GM12878 (cell line): ENCODE measurements around the gene CCDC117. TPM values are rescaled to one million over a fixed set of nuclear protein-coding genes. Genes with fewer than 3 reads are reported as not detected.

Source experiments
- ATAC-seq: fragments of 200-7000 bp; cut with Tn5 transposase; 3 replicates; pipeline ENCODE4 v1.9.1; 2020; ENCODE audit warnings: mild to moderate bottlenecking, moderate library complexity
- BruUV-seq: library from RNA; stranded (reverse); fragments of 400-500 nt; replicated peaks from 2 replicates; lab custom pipeline; 2021; lab: Mats Ljungman, UMichigan
- CTCF ChIA-PET: fragments of 300-600 bp; sonication (Branson Sonifier 250); formaldehyde crosslinking; extraction: SDS; loops from one replicate; lab custom pipeline; 2021; ENCODE audit warnings: inconsistent platforms; lab: Yijun Ruan, JAX
- POLR2A ChIA-PET: fragments of 350-600 bp; formaldehyde crosslinking; extraction: SDS; loops from one replicate; lab custom pipeline; 2021; ENCODE audit warnings: inconsistent platforms; lab: Charles Lee
- RAD21 ChIA-PET: fragments of 300-600 bp; sonication (Branson Sonifier 250); formaldehyde crosslinking; loops from one replicate; lab custom pipeline; 2023; ENCODE audit warnings: antibody characterized with exemption; ENCODE audit not compliant: unreplicated experiment; lab: Charles Lee
- SMC1A ChIA-PET: fragments of 300-600 bp; sonication (Branson Sonifier 250); formaldehyde crosslinking; loops from one replicate; lab custom pipeline; 2023; ENCODE audit not compliant: unreplicated experiment, uncharacterized antibody; lab: Charles Lee
- DNase-seq: peaks from one replicate; pipeline ENCODE4 v3.0.0-alpha.2; 2011; ENCODE audit warnings: low read depth, low spot score
- FAIRE-seq: peaks from 3 replicates; lab custom pipeline; 2011; peaks lifted over from hg19 to GRCh38; lab: Jason Lieb, UNC
- H2AFZ ChIP-seq: 2 replicates; pipeline ENCODE4 v1.6.0; 2011; ENCODE audit warnings: low read depth, low read length, control low read depth; ENCODE audit not compliant: control insufficient read depth
- H3K27ac ChIP-seq: 2 replicates; pipeline ENCODE4 v1.5.1; 2011; ENCODE audit warnings: control low read depth; ENCODE audit not compliant: control insufficient read depth, insufficient read depth
- H3K27me3 ChIP-seq, 2 experiments: replicated peaks in 1 of 2; 2 replicates each; pipeline versions ENCODE4 v1.6.0 to v1.6.1; 2011; ENCODE audit warnings: low read length in 1 of 2; ENCODE audit not compliant: control insufficient read depth in 2 of 2, insufficient read depth in 2 of 2
- H3K36me3 ChIP-seq, 2 experiments: 2 replicates each; pipeline ENCODE4 v1.5.1; 2011; ENCODE audit warnings: low read length in 1 of 2; ENCODE audit not compliant: control insufficient read depth in 2 of 2, insufficient read depth in 2 of 2
- H3K4me1 ChIP-seq: 2 replicates; pipeline ENCODE4 v1.6.1; 2011; ENCODE audit warnings: mild to moderate bottlenecking, low read length, moderate library complexity, mixed read lengths; ENCODE audit not compliant: control insufficient read depth, insufficient read depth
- H3K4me2 ChIP-seq: 2 replicates; pipeline ENCODE4 v1.6.0; 2011; ENCODE audit warnings: control low read depth; ENCODE audit not compliant: control insufficient read depth, insufficient read depth
- H3K4me3 ChIP-seq: fragments of 200-600 bp; sonication (generic); 2 replicates; pipeline ENCODE4 v1.5.1; 2016
- H3K79me2 ChIP-seq: 2 replicates; pipeline ENCODE4 v1.6.0; 2011; ENCODE audit warnings: low read length; ENCODE audit not compliant: control insufficient read depth, insufficient read depth
- H3K9ac ChIP-seq: 2 replicates; pipeline ENCODE4 v1.8.0; 2011; ENCODE audit warnings: low read length, control low read depth, mixed read lengths; ENCODE audit not compliant: control insufficient read depth, insufficient read depth
- H3K9me3 ChIP-seq: replicated peaks from 3 replicates; pipeline ENCODE4 v1.5.1; 2011; ENCODE audit warnings: mild to moderate bottlenecking, low read length; ENCODE audit not compliant: control insufficient read depth, insufficient read depth
- H4K20me1 ChIP-seq: 2 replicates; pipeline ENCODE4 v1.6.0; 2011; ENCODE audit not compliant: control insufficient read depth, insufficient read depth
- BRCA1 ChIP-seq: IDR thresholded peaks from 2 replicates; pipeline ENCODE4 v1.6.1; 2011; ENCODE audit warnings: low read depth, low read length, improper control_type of control experiment
- CHD1 ChIP-seq: IDR thresholded peaks from 2 replicates; pipeline ENCODE4 v1.6.1; 2012; ENCODE audit warnings: low read depth, low read length, improper control_type of control experiment
- CHD4 ChIP-seq: fragments of 200-600 bp; sonication (generic); IDR thresholded peaks from 2 replicates; pipeline ENCODE4 v1.6.1; 2016; ENCODE audit warnings: mild to moderate bottlenecking
- DPF2 ChIP-seq: fragments of 450-650 bp; IDR thresholded peaks from 2 replicates; pipeline ENCODE4 v1.6.1; 2017; ENCODE audit warnings: mild to moderate bottlenecking
- HCFC1 ChIP-seq: fragments of 150-350 bp; IDR thresholded peaks from 2 replicates; pipeline ENCODE4 v1.6.1; 2014; ENCODE audit warnings: low read length
- IRF4 ChIP-seq: IDR thresholded peaks from 2 replicates; pipeline ENCODE4 v1.6.1; 2011; ENCODE audit warnings: low read depth, low read length
- PAX8 ChIP-seq: fragments of 450-650 bp; IDR thresholded peaks from 2 replicates; pipeline ENCODE4 v1.6.1; 2017; ENCODE audit warnings: mild to moderate bottlenecking, moderate library complexity
- PML ChIP-seq: IDR thresholded peaks from 2 replicates; pipeline ENCODE4 v1.6.1; 2012; ENCODE audit warnings: low read length, inconsistent platforms
- ZNF384 ChIP-seq: IDR thresholded peaks from 2 replicates; pipeline ENCODE4 v1.6.1; 2012; ENCODE audit warnings: low read depth, mild to moderate bottlenecking, low read length, improper control_type of control experiment, borderline replicate concordance
- WGBS: methylation state at CpG from one replicate; pipeline ENCODE4 v1.1.6; 2016; ENCODE audit warnings: low lambda C conversion rate; ENCODE audit not compliant: insufficient replicate concordance, insufficient coverage; ENCODE audit errors: missing lambda C conversion rate; 5-methylcytosine and 5-hydroxymethylcytosine counted together
- in situ Hi-C: fragments of 300-500 bp; cut with MboI; formaldehyde crosslinking; loops from 9 replicates; pipeline ENCODE4 v1.14.3; 2018; ENCODE audit warnings: mixed read lengths
- intact Hi-C: fragments of 100-400 bp; cut with micrococcal nuclease; formaldehyde crosslinking; loops from one replicate; pipeline ENCODE4 v1.14.2; 2022; ENCODE audit not compliant: unreplicated experiment
- polyA plus RNA-seq, 11 experiments: library from polyadenylated mRNA; depleted of rRNA in 4 of 11; unstranded in 6 of 11; stranded (reverse) in 5 of 11; fragments of >200 nt; fragmentation: Nextera tagmentation in 4 of 11; fragmentation: Illumina TruSeq in 1 of 11; extraction: Ambion mirVana in 4 of 11; extraction: Trizol in 1 of 11; gene quantifications; 1 replicate in 1 of 11; 2 replicates in 10 of 11; pipeline versions ENCODE4 v1.2.1 to v1.2.3, GENCODE V29; 2011 to 2016; ENCODE audit warnings: inconsistent platforms in 2 of 11, missing spikeins in 2 of 11, low read depth in 1 of 11
- total RNA-seq, 4 experiments: library from RNA; depleted of rRNA in 3 of 4; stranded (reverse); fragments of >200 nt in 3 of 4; fragmentation: Illumina TruSeq in 1 of 4; extraction: Trizol in 1 of 4; gene quantifications; 2 replicates each; pipeline versions ENCODE4 v1.2.1 to v1.2.3, GENCODE V29; 2013 to 2021
- TF ChIP-seq, protein P1 (sequence below): fragments of 450-650 bp; formaldehyde crosslinking; IDR thresholded peaks from 2 replicates; pipeline ENCODE4 v1.4.0; 2020; ENCODE audit warnings: mild to moderate bottlenecking, moderate library complexity
- TF ChIP-seq, protein P2 (sequence below): IDR thresholded peaks from 2 replicates; pipeline ENCODE4 v1.6.1; 2011; ENCODE audit warnings: low read depth, low read length, improper control_type of control experiment, borderline replicate concordance
- TF ChIP-seq, protein P3 (sequence below): fragments of 450-650 bp; IDR thresholded peaks from 2 replicates; pipeline ENCODE4 v1.6.1; 2017; ENCODE audit warnings: mild to moderate bottlenecking, low read depth, inconsistent platforms; ENCODE audit not compliant: poor library complexity, severe bottlenecking
- TF ChIP-seq, protein P4 (sequence below): IDR thresholded peaks from 2 replicates; pipeline ENCODE4 v1.6.1; 2012; ENCODE audit warnings: low read depth, low read length, improper control_type of control experiment

Gene CCDC117
- total and polyA plus RNA-seq, 10 of the 15 experiments (the other 5 are each of a cell fraction or from before 2014, with no cell fraction given), result 6.3 to 32.2 (median 20.6) TPM

DNA sequence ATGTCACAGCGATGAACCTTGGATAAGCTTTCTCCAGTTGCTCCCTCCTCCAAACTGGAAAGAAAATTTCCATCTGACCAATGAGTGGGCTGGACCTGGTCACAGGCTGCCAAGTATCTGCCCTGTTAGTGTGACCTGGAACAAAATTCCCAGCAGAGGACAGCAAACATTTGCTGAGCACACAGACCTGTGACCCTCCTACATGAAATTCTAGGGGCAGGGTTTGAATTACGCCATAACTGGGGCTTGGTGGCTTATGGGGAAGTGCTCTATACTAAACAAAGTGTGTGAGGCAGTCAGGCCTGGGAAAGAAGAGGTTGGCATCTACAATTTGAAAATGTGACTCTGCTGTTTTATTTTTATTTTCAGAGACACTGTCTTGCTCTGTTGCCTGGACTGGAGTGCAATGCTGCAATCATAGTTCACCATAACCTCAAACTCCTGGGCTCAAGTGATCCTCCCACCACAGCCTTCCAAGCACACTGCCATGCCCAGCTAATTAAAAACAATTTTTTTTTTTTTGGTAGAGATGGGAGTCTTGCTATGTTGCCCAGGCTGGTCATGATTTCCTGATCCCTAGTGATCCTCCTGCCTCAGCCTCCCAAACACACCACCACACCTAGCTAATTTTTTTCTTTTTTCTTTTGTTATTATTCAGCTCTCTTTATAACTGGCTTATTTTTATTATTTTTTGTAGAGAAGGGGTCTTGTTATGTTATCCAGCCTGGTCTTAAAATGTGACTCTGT lies 41.5 kb downstream of the CCDC117 start (continued):
- TF ChIP-seq, protein P1, sequence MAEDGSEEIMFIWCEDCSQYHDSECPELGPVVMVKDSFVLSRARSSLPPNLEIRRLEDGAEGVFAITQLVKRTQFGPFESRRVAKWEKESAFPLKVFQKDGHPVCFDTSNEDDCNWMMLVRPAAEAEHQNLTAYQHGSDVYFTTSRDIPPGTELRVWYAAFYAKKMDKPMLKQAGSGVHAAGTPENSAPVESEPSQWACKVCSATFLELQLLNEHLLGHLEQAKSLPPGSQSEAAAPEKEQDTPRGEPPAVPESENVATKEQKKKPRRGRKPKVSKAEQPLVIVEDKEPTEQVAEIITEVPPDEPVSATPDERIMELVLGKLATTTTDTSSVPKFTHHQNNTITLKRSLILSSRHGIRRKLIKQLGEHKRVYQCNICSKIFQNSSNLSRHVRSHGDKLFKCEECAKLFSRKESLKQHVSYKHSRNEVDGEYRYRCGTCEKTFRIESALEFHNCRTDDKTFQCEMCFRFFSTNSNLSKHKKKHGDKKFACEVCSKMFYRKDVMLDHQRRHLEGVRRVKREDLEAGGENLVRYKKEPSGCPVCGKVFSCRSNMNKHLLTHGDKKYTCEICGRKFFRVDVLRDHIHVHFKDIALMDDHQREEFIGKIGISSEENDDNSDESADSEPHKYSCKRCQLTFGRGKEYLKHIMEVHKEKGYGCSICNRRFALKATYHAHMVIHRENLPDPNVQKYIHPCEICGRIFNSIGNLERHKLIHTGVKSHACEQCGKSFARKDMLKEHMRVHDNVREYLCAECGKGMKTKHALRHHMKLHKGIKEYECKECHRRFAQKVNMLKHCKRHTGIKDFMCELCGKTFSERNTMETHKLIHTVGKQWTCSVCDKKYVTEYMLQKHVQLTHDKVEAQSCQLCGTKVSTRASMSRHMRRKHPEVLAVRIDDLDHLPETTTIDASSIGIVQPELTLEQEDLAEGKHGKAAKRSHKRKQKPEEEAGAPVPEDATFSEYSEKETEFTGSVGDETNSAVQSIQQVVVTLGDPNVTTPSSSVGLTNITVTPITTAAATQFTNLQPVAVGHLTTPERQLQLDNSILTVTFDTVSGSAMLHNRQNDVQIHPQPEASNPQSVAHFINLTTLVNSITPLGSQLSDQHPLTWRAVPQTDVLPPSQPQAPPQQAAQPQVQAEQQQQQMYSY (CRISPR knock-in tag), result no peak
- TF ChIP-seq, all 136 proteins: peak for 0

DNA sequence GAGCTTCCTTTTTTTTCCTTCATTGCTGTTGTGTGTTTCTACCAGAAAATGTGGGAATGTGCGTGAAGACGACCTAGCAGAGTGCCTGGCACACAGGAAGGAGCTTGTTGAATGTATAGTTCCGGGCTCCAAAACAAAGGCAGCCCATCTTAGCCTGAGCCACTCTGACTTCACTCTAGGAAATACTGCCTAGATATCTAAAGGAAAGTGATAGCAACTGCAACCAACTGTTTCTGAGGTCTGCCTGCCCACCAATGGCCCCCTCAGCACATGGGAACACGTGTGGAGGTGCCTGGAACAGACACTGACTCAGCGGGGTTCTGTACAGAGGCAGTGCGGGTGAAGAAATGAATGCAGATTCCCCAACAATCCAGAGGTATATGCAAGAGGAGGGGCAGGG lies 42.6 kb downstream of the CCDC117 start:
- RAD21 ChIA-PET, result interaction anchor here (1.0 to 2.2 kb wide), 3 partner anchors 13 to 225 kb away, joined by 4 to 6 read pairs (median 5); no protein-coding TSS in a partner anchor
- H3K4me1 ChIP-seq, result peaks cover 53% of the 10 kb centered on the region
- H2AFZ ChIP-seq, result no peak overlapping the region
- H3K9ac ChIP-seq, result no peak overlapping the region
- 82% methylated on average over 6 of the region's 6 CpGs for WGBS
- CTCF ChIA-PET, result interaction anchor here (1.0 to 2.0 kb wide), 4 partner anchors 13 to 214 kb away, joined by 3 to 10 read pairs (median 4); no protein-coding TSS in a partner anchor
- POLR2A ChIA-PET, result interaction anchor here (1.3 kb wide), 1 partner anchor 19 kb away, joined by 5 read pairs; no protein-coding TSS in a partner anchor
- no TSS peak for BruUV-seq
- H3K4me3 ChIP-seq, result no peak overlapping the region
- SMC1A ChIA-PET, result interaction anchor here (1.3 to 5.3 kb wide), 6 partner anchors 12 to 103 kb away, joined by 3 to 49 read pairs (median 15); partner anchors contain the start of gene XBP1
- FAIRE-seq (no peak), ATAC-seq (no peak), DNase-seq (no peak)
- no peaks in the 10 kb centered on the region for H4K20me1 ChIP-seq
- H3K79me2 ChIP-seq, result peaks cover 1% of the 10 kb centered on the region; the same call in 1 of the 2 replicates
- intact Hi-C loops, result no loop called here
- in situ Hi-C loops, result no loop called here
- no peaks in the 10 kb centered on the region for H3K27me3 ChIP-seq
- H3K36me3 ChIP-seq, result no peaks in the 10 kb centered on the region
- H3K4me2 ChIP-seq, result no peak overlapping the region
- H3K27ac ChIP-seq, result no peak overlapping the region
- H3K9me3 ChIP-seq, result no peaks in the 10 kb centered on the region
- TF ChIP-seq IRF4 (no peak), BRCA1 (no peak), CHD4 (no peak), HCFC1 (no peak), PAX8 (no peak), ZNF384 (no peak), PML (no peak), DPF2 (no peak), CHD1 (no peak)
- TF ChIP-seq, protein P2, sequence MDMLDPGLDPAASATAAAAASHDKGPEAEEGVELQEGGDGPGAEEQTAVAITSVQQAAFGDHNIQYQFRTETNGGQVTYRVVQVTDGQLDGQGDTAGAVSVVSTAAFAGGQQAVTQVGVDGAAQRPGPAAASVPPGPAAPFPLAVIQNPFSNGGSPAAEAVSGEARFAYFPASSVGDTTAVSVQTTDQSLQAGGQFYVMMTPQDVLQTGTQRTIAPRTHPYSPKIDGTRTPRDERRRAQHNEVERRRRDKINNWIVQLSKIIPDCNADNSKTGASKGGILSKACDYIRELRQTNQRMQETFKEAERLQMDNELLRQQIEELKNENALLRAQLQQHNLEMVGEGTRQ, result no peak
- TF ChIP-seq, protein P3, sequence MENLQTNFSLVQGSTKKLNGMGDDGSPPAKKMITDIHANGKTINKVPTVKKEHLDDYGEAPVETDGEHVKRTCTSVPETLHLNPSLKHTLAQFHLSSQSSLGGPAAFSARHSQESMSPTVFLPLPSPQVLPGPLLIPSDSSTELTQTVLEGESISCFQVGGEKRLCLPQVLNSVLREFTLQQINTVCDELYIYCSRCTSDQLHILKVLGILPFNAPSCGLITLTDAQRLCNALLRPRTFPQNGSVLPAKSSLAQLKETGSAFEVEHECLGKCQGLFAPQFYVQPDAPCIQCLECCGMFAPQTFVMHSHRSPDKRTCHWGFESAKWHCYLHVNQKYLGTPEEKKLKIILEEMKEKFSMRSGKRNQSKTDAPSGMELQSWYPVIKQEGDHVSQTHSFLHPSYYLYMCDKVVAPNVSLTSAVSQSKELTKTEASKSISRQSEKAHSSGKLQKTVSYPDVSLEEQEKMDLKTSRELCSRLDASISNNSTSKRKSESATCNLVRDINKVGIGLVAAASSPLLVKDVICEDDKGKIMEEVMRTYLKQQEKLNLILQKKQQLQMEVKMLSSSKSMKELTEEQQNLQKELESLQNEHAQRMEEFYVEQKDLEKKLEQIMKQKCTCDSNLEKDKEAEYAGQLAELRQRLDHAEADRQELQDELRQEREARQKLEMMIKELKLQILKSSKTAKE, result no peak
- TF ChIP-seq, protein P4, sequence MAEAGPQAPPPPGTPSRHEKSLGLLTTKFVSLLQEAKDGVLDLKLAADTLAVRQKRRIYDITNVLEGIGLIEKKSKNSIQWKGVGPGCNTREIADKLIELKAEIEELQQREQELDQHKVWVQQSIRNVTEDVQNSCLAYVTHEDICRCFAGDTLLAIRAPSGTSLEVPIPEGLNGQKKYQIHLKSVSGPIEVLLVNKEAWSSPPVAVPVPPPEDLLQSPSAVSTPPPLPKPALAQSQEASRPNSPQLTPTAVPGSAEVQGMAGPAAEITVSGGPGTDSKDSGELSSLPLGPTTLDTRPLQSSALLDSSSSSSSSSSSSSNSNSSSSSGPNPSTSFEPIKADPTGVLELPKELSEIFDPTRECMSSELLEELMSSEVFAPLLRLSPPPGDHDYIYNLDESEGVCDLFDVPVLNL, result no peak
